Measurements from ENCODE around the gene HCCS. TPM values are rescaled to one million over a fixed set of nuclear protein-coding genes. Genes with fewer than 3 reads are reported as not detected.

Gene HCCS
- total and polyA plus RNA-seq, 10 donors, result 8.9 to 23.5 (median 18.2) TPM

GRCh38 chrX:11135564-11136185, 24.5 kb downstream of the HCCS start:
- Histone ChIP-seq H3K9me3 (no peaks in the 10 kb centered on the region), H3K4me1 (peaks cover 0 to 7% (median 0%) of the 10 kb centered on the region in 6 donors), H3K36me3 (peaks cover 0 to 5% (median 0%) of the 10 kb centered on the region in 6 donors), H3K27ac (no peak overlapping the region), H3K27me3 (replicated peaks in 1 of 7) (peaks cover 0 to 13% (median 9%) of the 10 kb centered on the region in 7 donors), H3K4me3 (no peak overlapping the region)
- intact Hi-C loops (cut with DNase I; ENCODE audit: low total_unique reads), result loop anchor here (5.0 kb wide), 1 partner anchor 943 kb away; no protein-coding TSS in a partner anchor
- DNase-seq, result no peak
- TF ChIP-seq CTCF (IDR thresholded peaks at IDR 0.05 in 8 of 11, conservative IDR thresholded peaks at IDR 0.05 in 3 of 11) (no peak), POLR2AphosphoS5 (IDR thresholded peaks at IDR 0.05) (no peak), POLR2A (IDR thresholded peaks at IDR 0.05) (no peak)
- WGBS, 5 donors, result 46 to 80% (median 63%) methylated on average over 2 of the region's 2 CpGs

- 29 to 39% (median 35%) methylated on average over 6 of the region's 6 CpGs for WGBS, 5 donors
Measured at GRCh38 chrX:11137543-11138139, 26.5 kb downstream of the HCCS start.

GRCh38 chrX:11138498-11139390, 27.6 kb downstream of the HCCS start:
- peaks cover 0 to 15% (median 9%) of the 10 kb centered on the region in 7 donors for H3K27me3 ChIP-seq (replicated peaks in 1 of 7)
- intact Hi-C loops (cut with DNase I; ENCODE audit: low total_unique reads), result loop anchor here (5.0 kb wide), 1 partner anchor 946 kb away; no protein-coding TSS in a partner anchor
- peak overlapping the region in 1 of 8 donors; percentile 15 for H3K4me3 ChIP-seq
- H3K36me3 ChIP-seq, result peaks cover 0 to 5% (median 0%) of the 10 kb centered on the region in 6 donors
- H3K27ac ChIP-seq, result no peak overlapping the region
- WGBS, 5 donors, result 65 to 79% (median 72%) methylated on average over 12 to 56 of the region's 56 CpGs
- peak; percentile 76 for DNase-seq
- H3K9me3 ChIP-seq, result no peaks in the 10 kb centered on the region
- no peak for TF ChIP-seq POLR2A (IDR thresholded peaks at IDR 0.05)
- no peak for TF ChIP-seq CTCF (IDR thresholded peaks at IDR 0.05 in 8 of 11, conservative IDR thresholded peaks at IDR 0.05 in 3 of 11)
- TF ChIP-seq POLR2AphosphoS5 (IDR thresholded peaks at IDR 0.05), result no peak
- peaks cover 0 to 7% (median 0%) of the 10 kb centered on the region in 6 donors for H3K4me1 ChIP-seq

More at GRCh38 chrX:11137543-11138139, 26.5 kb downstream of the HCCS start:
- TF ChIP-seq POLR2AphosphoS5 (IDR thresholded peaks at IDR 0.05) (no peak), CTCF (IDR thresholded peaks at IDR 0.05 in 8 of 11, conservative IDR thresholded peaks at IDR 0.05 in 3 of 11) (peak; percentile 22 to 75 (median 61)), POLR2A (IDR thresholded peaks at IDR 0.05) (no peak)
- H3K4me3 ChIP-seq, result no peak overlapping the region
- peaks cover 0 to 7% (median 0%) of the 10 kb centered on the region in 6 donors for H3K4me1 ChIP-seq
- DNase-seq, result no peak
- H3K36me3 ChIP-seq, result peaks cover 0 to 5% (median 0%) of the 10 kb centered on the region in 6 donors
- H3K9me3 ChIP-seq, result no peaks in the 10 kb centered on the region
- intact Hi-C loops (cut with DNase I; ENCODE audit: low total_unique reads), result loop anchor here (5.0 kb wide), 1 partner anchor 945 kb away; no protein-coding TSS in a partner anchor
- H3K27ac ChIP-seq, result no peak overlapping the region
- H3K27me3 ChIP-seq (replicated peaks in 1 of 7), result peaks cover 0 to 13% (median 9%) of the 10 kb centered on the region in 7 donors
